ENCODE results near the gene PLEKHN1. TPM values are rescaled to one million over a fixed set of nuclear protein-coding genes. Genes with fewer than 3 reads are reported as not detected.
"Not testable (repeated sequence)": the region's sequence is repeated elsewhere in the genome, so short reads cannot be mapped to it uniquely, and the experiment has no call there.

The PLEKHN1 gene
- total RNA-seq, 1 donor from 2014 or later, result 6.3 TPM

GRCh38 chr1:943545-944340 lies 22.5 kb upstream of the PLEKHN1 start:
- no peak for DNase-seq

- DNase-seq, result peak; percentile 56
These were observed 21.6 kb upstream of the PLEKHN1 start for GRCh38 chr1:944341-945325.

DNA sequence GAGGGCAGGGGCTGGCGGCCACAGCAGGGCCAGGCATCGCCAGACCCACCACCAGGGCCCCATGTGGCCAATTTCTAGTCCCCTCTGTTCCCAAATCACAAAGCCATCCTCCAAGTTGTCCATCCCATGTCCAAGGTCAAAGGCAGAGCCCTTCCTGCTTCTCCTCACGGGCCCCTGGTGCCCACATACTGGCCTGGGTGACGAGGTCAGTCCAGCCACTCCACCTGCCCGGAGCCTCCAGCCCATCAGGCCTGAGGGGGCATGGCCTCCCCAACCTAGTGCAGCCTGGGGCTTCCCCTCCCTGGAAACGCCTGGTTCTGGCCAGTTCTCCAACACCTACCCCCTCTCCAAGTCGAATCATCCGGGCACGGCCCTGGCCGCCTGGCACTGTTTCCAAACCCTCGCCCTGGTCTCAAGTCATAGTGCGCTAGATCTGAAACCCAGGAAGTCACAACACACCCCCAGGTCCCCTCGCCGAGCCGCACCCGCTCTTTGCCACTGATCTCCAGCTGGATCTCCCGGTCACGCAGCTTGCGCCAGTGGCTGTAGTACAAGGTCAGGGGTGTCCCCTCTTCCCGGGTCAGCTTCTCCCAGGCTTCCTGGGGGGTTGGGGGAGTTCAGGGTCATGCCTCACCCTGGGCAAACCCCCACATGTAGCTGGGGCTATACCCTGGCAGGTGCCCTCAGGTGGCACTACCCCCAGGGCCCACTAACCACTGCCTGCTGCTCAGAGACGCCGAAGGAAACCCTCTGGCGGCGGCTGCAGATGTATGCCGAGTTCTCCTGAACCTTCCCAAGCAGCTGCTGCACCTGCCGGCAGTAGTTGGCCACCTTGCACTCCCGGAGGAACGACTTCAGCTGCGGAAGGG lies 20.4 kb upstream of the PLEKHN1 start:
- no peak for DNase-seq

DNA sequence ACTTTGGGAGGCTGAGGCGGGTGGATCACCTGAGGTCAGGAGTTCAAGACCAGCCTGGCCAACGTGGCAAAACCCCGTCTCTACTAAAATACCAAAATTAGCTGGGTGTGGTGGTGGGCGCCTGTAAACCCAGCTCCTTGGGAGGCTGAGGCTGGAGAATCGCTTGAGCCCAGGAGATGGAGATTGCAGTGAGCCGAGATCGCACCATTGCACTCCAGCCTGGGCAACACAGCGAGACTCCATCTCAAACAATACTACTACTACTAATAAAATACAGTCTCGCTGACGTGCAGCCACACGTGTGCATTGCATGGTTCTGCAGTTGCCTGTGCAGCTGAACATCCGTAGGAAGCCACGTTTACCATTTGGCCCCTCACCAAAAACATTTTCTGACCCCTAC lies 19.5 kb upstream of the PLEKHN1 start:
- DNase-seq, result not testable (repeated sequence)

DNA sequence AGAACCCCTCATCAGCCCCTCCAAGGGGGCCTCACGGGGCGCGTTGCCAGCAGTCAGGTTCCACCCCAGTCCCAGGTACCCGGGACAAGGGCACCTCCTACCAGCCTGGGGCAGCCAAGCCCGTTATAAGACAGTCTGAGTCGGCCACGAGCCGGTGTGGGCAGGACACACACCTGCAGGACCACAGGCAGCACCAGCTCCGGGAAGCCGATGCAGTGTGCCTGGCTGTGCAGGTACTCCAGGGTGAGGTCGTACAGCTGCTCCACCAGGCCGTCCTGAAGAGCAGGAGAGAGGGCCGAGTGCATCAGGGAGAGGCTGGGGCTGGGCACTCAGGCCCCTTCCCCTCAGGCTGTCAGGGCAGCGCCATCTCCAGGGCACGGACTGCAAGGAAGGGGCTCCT lies 18.3 kb upstream of the PLEKHN1 start:
- DNase-seq, result no peak

DNA sequence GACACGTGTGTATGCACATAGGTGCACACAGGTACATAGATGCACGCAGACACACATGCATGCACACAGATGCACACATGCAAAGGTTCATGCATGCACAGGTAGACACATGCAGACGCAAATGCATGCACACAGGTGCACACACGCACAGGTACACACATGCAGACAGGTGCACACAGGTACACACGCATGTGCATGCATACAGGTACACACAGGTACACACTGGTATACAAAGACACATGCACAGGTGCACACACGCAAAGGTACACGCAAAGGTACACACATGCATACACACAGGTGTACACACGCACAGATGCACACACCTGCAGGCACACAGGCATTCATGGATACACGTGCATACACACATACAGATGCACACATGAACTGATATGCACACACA lies 16.0 kb upstream of the PLEKHN1 start:
- no peak for DNase-seq

GRCh38 chr1:950881-951280 lies 15.4 kb upstream of the PLEKHN1 start:
- DNase-seq, result no peak

DNA sequence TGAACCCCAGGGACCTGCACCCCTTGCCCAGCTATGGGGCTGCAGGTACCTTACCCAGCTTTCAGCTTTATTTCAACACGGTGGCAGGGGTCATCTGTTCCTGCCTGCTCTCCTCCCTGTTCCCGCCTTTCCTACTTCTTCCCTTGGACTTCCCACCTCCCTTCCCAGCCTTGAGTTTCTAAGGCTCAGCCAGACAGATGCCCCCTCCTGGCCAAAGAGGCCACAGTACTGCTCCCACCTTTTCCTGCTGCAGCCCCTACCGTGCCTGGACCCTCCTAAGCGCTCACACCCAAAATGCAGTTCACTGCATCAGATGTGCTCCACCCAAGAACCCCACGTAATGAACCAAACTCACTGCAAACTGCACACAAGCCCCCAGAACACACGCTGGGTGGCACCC lies 14.9 kb upstream of the PLEKHN1 start:
- no peak for DNase-seq

DNA sequence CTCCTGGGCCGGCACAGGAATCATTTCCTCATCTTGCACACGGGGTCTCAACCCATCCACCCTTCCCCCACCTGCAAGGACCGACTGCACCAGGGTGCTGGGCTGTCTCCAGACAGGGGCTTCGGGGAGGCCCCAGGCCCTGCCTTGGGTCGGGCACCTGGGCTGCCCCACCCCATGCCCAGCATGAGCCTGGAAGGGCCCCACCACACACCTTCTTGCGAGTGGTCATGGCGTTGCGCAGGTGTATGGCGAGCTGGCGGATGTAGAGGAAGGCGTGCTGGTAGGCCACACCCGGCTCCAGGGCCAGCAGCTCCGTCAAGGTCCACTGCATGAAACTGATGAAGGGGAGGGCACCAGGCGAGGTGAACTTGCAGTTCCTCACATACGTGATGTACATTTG lies 14.1 kb upstream of the PLEKHN1 start:
- DNase-seq, result no peak

GRCh38 chr1:952603-953002 lies 13.7 kb upstream of the PLEKHN1 start:
- no peak for DNase-seq

DNA sequence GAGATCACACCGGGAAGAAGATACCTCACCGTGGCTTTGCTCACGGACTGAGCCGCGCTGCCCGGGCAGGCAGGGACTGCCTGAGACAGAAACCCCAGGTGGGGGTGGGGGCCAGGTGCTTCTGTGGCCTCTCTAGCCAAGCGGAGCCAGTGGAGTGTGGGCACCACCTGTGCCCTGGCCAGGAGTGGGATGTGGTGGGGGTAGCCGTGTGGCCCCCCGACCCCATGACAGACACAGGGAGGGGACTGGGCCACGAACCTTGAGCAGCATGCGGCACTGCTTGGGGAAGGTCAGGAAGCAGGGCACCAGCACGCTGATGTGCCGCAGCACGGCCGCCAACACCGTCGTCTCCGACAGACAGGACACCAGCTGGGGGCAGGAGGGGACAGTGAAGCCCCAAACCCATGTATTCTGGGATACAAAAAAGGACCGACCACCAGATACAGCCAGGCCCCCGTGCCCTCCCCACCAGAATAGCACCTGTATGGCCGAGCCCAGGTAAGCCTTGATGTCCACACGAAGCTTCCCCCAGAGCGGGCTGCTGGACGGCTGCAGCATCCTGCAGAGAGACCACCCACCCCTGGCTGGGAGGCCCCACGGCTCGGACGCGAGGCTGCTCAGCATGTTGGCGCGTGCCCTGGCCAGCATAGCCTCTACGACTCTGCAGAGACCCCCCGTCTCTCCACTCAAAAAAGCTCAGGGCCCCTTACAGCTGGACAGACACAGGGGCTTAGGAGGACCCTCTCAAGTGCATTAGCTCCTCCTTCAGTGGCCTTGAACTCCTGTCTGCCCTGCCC lies 12.6 kb upstream of the PLEKHN1 start:
- no peak for DNase-seq

DNA sequence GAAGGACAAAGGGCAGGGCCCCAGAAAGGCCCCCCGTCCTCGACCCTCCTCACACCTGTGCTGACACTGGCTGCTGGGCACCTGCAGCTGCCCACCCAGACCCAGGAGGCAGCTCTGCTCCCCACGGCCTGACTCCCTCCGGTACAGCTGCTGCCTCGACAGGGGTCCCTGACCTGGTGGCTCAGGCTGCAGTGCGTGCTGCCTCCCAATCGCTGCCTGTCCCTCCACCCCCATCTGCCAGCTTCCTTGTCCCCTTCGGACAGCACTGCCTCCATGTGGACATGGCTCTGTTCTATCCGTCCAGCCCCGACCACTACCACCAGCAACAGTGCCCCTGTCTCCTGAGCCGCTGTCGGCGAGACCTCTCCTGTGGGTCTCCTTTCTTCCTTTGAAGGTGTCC lies 11.4 kb upstream of the PLEKHN1 start:
- no peak for DNase-seq

GRCh38 chr1:955474-955873 lies 10.8 kb upstream of the PLEKHN1 start:
- DNase-seq, result no peak

DNA sequence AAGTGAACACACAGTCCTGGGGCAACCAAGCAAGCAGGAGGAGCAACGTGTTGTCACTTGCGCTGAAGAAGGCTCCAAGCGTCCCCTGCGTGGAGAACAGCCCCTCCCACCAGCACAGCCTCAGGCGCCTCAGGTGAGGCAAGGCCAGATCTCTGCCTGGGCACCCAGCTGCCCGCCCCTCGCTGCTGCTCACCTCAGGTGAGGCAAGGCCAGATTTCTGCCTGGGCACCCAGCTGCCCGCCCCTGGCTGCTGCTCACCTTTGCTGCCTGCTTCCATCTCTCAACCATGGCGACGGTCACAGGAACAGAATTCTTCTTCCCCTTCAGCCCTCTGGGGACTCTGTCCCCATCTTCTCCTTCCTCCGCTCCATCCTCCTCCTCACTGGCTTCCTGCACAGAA lies 9.6 kb upstream of the PLEKHN1 start:
- no peak for DNase-seq

DNA sequence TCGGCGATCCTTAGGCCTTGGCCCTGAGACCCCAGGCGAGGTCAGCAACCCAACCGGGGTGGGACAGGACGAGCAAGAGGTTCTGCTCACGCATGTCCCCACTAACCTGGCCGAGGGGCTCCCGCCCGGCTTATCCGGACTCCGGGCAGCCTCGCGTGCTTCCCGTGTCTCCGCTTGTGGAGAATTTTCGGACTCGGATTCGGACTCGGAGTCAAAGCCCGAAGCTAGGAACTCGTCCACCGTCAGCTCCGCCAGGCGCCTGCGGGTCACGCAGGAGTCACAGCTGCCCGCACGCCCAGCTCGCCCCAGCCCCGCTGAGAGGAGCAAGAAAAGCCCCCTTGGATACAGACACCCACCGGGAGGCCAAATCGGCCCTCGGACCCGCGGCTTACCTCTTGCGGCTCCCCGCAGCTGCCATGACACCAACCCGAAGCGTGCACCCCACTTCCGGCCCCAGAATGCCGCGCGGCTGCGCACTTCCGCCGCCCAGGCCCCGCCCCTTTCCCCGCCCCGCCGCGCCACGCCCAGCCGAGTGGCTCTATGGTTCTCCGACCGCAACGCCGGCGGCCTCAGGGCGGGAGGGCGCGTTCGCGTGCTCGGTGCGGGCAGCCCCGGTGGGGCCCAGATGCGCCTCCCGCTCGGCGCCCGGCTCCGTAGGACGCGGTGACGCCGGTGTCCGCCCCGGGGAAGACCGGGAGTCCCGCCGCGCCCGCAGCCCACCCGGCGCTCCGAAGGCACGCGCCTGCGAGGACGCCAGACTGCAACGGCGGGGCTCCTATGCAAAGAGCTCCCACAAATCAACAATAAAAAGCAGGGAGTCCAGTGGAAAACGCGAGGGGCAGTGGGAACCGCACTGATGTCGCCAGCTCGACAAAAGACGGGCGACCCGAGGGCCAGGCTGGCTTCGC lies 7.2 kb upstream of the PLEKHN1 start, which contains the start of gene NOC2L:
NOC2L (minus strand) TSS at position 434 of the 908 bp plus-strand sequence; CDS start at position 418, 16 bp downstream.
- DNase-seq, result peak; percentile 96

- no peak for DNase-seq
These were observed 6.4 kb upstream of the PLEKHN1 start for GRCh38 chr1:959731-960362.

DNA sequence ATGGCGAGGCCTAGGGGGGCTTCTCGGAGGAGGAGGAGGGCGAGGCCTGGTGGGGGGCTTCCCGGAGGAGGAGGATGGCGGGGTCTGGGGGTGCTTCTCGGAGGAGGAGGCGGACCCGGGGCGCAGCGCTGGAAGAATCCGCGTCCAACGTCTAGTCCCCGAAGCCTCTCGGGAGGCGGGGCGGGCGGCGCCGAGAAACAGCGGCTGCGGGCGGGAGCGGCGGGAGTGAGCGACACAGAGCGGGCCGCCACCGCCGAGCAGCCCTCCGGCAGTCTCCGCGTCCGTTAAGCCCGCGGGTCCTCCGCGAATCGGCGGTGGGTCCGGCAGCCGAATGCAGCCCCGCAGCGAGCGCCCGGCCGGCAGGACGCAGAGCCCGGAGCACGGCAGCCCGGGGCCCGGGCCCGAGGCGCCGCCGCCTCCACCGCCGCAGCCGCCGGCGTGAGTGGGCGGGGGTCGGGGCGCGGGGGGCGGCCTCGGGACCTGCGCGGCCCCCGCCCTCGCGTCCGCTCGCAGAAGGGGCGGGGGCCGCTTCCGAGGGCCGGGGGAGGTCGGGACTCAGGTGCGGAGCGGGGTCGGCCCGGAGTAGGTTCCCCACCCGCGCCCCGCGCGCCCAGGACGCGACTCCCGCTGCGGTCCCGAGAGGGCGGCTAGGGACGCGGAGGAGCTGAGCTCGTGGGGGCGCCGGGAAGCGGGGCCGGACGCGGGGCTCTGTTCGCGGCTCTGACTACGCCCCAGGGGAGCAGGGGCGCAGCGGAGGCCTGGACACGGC lies 5.7 kb upstream of the PLEKHN1 start, which contains the start of gene KLHL17:
KLHL17 (plus strand) TSS at position 222 of the 769 bp plus-strand sequence; CDS start at position 332, 110 bp downstream.
- DNase-seq, result peak; percentile 71

GRCh38 chr1:961132-961669 lies 5.1 kb upstream of the PLEKHN1 start:
- DNase-seq, result no peak
